Activated T-cell treated with anti-CD3 and anti-CD28 coated beads for 4 hours (primary cell): ENCODE measurements around the gene S100A13.
"Not testable (repeated sequence)": the region's sequence is repeated elsewhere in the genome, so short reads cannot be mapped to it uniquely, and the experiment has no call there.

ENCODE experiments used
- DNase-seq: peaks from one replicate; pipeline ENCODE4 v3.0.0-alpha.2; 2020

S100A13 gene

DNA sequence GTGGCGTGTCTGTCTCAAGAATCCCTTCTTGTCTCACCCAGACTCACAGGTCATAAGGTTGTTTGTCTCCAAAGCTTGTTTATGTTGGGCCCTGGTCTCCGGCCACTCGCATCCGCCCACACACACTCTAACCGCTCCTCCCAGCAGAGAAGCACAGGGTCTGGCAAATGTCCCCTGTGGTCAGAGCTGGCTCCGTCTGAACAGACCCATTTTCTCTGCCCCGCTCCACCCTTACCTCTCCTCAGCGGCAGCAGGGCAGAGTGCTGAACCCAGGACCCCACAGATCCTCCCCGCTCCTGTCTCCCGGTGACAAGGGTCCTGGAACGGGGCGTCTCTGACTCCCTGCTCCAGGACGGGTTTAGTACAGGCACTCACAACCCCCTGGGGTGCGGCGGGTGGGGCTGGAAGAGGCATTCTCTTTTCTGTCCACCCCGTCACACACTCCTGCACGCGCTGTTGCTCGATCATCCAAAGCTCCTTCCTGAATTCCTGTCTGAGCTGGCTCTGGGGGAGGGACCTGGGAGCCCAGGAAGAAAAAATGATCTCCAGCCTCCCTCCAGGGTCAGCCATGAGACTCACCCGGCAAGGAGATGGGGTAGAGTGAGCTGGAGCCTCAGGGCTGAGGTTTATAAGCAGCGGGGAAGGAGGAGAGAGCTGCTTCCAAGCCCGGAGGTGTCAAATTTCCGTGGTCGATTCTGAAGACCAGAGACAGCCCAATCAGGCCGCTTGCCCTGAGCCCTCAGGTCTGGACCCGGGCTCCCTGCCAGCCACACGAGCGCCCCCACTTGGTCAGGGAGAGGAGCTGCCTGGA lies at the start of gene S100A13:
TSS of gene S100A13 (minus strand) at position 602 of the 811 bp plus-strand sequence. CDS start 1,033 bp downstream, outside the sequence.
- no peak for DNase-seq

DNA sequence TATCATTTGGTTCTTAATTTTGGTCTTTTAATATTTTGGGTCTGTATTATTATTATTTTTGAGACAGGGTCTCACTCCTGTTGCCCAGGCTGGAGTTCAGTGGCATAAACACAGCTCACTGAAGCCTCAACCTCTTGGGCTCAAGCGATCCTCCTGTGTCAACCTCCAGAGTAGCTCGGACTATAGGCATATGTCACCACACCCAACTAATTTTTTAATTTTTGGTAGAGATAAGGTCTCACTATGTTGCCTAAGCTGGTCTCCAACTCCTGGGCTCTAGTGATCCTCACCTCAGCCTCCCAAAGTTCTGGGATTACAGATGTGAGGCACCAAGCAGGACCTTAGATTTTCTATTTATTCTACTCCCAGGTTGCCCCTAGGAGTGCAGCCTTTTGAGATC lies 46.2 kb upstream of the S100A13 start:
- DNase-seq, result no peak

DNA sequence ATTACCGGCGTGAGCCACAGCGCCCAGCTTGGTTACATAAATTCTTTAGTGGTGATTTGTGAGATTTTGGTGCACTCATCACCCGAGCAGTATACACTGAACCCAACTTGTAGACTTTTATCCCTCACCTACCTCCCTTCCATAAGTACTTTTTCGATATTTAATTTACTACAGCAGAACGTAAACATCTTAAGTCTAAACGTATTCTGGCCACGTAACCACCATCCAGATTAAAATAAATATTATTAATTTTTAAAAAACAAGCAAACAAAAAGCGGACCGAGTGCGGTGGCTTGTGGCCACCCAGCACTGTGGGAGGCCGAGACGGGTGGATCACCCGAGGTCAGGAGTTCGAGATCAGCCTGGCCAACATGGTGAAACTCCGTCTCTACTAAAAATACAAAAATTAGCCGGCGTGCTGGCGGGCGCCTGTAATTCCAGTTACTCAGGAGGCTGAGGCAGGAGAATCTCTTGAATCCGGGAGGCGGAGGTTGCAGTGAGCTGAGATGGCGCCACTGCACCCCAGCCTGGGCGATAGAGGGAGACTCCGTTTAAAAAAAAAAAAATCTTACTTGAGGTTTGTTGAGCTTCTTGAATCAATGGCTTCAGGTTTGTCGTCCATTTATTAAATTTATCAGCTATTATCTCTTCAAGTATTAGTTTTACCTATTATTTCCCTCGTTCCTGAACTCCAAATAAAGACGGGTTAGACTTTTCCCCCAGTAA lies 44.5 kb upstream of the S100A13 start:
- DNase-seq, result peak; percentile 12

DNA sequence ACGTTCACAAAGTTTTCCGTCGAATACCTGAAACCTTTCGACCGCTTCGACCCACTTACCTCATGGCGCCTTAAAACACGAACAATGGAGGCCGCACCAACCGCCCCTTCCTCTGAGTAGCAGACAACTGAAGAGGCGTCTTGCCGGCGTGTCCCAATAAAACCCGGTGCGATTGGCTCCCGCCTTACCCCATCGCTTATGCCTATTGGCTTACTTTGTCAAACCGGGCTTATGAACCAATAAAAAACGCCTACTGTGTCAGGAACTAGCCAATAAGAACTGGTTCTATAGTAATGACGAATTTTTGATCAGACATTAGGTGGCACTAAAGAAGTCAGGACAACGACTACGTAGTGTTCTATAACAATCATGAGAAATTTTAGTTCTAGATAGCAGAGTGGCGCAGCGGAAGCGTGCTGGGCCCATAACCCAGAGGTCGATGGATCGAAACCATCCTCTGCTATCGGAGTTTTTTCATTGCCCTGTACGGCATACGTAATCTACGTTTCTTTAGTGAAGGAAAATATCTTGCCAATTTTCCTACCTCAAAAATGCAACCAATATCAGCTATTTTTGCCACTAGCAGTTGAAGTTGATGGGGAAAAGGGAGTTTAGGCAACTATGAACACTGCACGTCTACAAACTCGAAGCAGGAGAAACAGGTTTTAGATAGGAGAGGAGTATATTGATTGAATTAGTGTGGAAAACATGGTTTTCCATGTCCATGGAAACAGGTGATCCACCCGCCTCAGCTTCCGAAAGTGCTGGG lies 43.7 kb upstream of the S100A13 start, which contains the start of gene ILF2:
TSS of gene ILF2 (minus strand) at position 135 of the 769 bp plus-strand sequence. CDS start at position 64, 71 bp downstream.
- peak; percentile 92 for DNase-seq

DNA sequence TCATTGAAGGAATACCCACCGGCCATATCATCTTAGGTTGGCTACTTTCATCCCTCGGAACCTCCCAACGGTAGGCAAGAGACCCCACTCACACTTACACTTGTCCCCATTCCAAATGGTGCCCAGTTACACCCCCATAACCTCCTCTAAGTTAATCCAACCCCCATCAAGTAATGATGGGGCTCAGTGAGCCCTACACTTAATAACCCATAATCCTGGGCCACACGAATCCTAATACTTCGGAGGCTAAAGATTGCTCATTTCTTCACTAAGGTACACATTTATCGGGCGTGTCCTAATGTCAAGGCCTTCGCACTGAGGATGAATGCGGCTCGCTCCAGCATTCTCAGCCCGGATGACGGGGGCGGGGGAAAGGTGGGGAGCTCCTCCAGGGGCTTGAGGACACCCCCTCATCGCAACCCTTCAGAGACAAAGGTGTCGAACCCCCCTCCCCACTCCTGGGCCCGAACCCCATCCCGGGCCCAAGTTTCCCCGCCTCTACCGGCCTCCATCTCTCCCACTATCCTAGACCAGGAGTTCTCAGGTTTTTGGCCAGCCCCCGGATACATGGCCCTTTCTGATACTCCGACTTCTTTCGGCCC lies 43.1 kb upstream of the S100A13 start:
- peak; percentile 21 for DNase-seq

DNA sequence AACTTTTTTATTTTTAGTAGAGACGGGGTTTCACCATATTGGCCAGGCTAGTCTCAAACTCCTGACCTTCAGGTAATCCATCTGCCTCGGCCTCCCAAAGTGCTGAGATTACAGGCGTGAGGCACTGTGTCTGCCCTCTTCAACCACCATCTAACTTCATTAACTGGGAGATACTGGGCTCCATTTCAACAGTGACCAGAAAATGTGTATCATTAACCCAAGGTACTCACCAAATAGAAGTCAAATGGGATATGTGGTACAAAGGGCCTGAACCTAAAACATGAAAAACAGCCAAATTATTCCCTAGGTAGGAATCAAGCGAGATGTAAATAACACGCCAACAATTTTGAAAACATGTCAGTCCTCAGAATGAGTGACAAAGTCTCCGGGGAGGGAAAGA lies 42.3 kb upstream of the S100A13 start:
- DNase-seq, result no peak

DNA sequence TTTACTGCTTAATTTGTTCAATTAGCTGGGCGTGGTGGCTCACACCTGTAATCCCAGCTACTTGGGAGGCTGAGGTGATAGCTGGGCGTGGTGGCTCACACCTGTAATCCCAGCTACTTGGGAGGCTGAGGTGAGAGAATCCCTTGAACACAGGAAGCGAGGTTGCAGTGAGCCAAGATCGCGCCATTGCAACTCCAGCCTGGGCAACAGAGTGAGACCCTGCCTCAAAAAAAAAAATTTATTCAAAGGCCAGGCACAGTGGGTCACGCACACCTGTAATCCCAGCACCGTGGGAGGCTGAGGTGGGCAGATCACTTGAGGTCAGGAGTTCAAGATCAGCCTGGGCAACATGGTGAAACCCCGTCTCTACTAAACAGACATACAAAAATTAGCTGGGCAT lies 41.4 kb upstream of the S100A13 start:
- DNase-seq, result not testable (repeated sequence)

DNA sequence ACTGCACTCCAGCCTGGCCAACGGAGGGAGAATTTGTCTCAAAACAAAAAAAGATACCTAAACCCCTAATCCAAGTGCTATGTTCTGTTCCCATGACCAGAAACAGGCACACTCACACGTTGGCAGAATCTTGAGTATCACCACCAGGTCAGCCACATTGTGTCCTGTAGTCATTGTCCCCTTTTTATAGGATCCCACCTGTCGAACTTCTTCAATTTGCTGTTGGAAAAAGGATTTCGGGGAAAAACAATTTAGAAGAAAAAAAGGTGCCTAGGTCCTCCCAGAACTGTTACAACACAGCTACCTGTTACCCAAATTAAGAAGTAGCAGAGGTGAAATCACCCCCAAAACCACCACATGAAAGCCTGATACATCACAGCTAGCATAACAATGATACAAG lies 40.1 kb upstream of the S100A13 start:
- no peak for DNase-seq

DNA sequence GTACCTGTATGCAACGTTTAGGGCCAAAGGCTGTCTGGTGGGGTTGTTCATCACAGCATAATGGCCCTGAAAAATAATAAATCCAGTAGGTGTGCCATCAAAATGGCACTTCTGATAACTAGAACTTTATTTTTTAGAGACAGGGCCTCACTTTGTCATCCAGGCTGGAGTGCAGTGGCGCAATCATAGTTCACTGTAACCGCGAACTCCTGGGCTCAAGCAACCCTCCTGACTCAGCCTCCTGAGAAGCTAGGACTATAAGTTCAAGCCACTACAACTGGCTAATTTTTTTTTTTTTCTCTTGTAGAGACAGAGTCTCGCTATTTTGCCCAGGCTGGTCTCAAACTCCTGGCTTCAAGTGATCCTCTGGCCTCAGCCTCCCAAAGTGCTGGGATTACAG lies 35.9 kb upstream of the S100A13 start:
- DNase-seq, result no peak

DNA sequence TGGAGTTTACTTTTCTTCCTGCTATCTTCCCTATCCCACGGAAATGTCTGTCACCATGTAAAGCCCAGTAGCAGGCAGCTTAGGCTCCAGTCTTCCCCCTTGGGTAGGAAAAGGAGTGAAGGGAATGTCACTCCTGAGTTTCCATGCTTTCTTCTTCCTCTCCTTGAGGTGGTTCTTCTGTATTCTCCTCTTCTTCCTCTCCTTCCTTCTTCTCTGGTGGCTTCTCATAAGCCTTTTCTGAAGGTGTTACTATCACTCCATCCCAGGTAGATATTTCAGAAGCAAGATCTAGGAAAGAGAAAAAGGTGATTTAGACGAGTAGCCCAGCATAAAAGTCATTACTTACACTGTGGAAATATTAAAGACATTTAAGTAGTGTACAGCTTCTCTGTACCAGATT lies 35.0 kb upstream of the S100A13 start:
- DNase-seq, result no peak

DNA sequence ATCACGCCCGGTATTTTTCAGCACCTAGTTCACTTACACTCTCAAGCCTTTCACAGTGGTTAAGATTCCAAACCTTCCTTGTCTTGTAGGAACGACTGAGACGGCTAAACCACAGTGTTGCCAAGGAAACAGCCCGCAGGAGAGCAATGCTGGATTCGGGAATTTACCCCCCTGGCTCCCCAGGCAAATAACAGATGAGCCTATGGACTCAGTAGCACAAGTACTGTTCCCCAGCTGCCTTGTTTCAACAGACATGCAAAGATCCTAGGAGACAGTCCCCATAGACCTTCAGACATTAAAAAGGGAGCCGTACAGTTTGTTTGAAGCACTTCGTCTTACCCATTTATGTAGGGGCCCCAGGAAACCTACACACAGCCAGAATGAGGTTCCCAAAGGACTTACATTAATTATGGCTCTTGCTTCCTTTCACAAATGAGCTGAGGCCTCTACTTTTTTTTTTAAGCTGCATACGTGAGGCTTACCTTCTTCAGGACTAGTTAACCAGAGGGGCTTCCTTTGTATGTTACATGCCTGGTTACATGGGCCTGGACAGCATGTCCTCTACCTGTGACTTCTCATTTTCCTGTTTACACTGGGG lies 33.9 kb upstream of the S100A13 start:
- DNase-seq, result no peak

DNA sequence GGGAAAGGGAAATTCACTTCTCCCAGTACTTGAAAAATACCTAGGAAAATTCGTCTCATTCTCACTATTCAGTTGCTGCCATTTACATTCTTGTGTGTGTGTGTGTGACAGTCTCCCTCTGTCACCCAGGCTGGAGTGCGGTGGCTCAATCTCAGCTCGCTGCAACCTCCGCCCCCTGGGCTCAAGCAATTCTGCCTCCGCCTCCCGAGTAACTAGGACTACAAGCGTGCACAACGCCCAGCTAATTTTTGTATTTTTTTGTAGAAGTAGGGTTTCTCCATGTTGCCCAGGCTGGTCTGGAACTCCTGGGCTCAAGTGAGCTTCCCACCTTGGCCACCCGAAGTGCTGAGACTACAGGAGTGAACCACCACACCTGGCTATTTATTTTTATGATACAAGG lies 32.4 kb upstream of the S100A13 start:
- no peak for DNase-seq

DNA sequence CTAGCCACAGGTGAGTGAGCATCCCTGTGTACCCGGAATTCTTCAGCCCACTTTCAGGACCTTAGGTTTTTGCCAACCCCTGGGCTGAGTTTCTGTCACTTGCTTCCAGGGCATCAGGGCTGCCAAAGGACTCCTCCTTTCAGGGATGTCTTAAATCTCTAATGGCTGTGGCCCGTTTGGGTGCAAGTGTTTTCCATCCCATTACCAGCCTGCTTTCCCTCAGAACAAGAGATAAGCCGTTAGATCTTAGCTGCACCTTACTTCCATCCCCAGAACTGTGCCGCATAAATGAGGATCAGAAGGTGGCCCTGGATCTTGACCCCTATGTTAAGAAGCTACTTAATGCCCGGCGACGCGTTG lies 31.9 kb upstream of the S100A13 start:
- no peak for DNase-seq

DNA sequence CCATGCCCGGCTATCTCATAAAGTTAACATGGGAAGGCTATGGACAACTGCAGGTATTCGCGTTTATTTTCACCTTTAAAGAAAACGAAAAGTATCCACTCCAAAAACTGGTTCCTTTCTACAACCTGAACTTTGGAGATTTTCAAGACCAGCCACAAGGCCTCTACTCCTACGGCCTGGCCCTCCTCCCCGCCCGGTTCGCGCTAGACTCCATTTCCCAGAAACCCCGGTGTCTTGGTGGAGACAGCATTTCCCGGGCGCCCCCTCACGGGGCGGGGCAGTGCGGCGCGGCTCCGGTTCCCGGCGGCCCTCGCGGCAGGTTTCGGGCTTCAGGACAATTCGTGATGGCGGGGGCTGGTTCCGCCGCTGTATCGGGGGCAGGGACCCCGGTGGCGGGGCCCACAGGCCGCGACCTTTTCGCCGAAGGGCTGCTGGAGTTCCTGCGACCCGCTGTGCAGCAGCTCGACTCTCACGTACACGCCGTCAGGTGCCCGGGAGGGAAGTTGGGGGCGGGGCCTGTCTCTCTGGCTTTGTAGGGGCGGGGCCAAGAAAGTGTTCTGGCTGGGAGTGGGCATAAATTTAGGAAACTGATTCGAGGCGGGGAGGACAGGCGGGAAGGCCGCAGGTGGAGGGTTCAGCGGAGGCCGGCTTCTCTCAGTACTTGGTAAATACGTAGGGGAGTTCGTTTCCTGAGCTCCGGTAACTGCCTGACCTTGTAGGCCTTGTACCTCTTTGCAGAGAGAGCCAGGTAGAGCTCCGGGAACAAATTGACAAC lies 31.3 kb upstream of the S100A13 start, which contains the start of gene SNAPIN:
TSS of gene SNAPIN (plus strand) at position 304 of the 775 bp plus-strand sequence. CDS start at position 345, 41 bp downstream.
- DNase-seq, result peak; percentile 87

DNA sequence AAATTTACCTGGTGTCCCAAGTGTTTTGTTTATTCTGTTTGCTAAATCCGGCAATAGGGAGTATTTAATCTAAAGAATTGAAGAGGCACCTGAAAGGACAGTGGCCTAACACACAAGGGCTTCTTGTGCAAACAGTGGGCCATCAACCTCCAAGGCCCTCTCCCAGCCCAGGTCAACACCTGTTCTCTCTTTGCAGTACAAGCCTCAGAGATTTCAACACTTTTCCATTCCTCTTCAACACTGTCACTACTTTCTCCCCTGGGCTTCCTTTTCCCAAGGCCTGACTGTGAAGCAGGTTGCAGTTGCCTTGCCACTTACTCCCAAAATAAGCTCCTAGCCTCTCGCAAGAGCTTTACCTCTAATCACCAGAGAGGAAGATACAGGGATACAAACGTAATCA lies 28.0 kb upstream of the S100A13 start:
- DNase-seq, result no peak

DNA sequence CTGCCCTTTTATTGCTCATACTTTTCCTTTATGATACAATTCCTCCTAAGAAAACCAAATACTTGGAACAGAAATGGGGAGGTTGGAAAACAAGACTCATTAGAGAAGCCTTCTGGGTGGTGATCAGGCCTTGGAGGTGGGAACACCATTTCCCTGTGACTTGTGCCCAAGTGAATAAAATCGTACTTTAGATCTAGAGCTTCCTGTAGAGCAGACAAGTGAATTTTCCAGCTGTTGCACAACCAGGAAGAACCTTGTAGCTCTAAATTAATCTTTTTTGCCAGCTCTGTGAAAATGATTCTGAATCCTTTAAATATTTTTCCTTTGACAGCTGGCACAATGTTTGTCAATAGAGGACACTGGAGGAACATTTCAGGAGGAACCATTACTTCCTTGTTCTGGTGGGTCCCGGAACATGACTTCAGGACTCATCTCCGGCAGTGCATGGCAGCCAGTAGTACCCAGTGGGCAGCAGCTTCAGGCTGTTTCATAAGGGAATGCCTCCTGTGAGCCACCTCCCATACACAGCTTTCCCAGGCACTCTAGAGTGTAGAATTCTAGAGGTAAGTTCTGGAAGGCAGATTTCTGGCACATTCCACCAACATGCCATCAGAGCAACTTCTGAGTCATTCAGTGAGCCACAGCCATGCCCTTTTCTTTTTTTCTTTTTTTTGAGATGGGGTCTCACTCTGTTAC lies 25.6 kb upstream of the S100A13 start:
- no peak for DNase-seq

DNA sequence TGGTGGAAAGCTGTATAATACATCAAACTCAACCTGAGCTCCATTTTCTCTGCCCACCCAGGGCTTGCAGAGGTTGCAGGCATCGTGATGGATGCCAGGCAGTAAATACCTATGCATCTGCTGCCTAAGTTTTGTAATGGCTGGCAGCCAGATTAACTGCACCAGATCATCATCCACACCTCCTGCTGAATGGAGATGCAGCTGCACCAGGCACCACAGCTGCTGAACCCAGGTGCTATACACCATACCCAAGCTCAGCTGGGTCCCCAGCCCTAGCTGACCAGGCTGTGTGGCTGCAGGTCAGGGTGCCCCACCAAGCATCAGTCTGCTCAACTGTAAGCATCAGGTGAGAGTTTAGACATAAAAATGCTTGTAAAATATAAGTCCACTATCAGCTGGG lies 24.5 kb upstream of the S100A13 start:
- no peak for DNase-seq

DNA sequence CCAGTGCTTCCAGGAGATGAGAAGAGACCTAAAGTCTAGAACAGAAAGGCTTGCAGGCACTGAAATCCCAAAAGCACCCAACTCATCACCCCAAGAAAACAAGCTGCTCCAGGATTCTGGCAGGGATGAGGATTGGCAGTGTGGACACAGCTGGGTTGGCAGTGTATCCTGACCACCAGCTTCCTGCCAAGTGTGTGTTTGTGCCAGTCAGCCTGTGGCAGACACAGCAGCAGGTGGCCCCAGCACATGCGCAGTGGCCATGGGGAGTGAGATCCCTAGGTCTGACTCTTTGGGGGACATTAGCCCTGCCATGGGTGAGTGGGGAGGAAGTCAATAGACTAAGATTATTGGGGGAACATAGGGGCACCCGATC lies 22.5 kb upstream of the S100A13 start:
- DNase-seq, result no peak

DNA sequence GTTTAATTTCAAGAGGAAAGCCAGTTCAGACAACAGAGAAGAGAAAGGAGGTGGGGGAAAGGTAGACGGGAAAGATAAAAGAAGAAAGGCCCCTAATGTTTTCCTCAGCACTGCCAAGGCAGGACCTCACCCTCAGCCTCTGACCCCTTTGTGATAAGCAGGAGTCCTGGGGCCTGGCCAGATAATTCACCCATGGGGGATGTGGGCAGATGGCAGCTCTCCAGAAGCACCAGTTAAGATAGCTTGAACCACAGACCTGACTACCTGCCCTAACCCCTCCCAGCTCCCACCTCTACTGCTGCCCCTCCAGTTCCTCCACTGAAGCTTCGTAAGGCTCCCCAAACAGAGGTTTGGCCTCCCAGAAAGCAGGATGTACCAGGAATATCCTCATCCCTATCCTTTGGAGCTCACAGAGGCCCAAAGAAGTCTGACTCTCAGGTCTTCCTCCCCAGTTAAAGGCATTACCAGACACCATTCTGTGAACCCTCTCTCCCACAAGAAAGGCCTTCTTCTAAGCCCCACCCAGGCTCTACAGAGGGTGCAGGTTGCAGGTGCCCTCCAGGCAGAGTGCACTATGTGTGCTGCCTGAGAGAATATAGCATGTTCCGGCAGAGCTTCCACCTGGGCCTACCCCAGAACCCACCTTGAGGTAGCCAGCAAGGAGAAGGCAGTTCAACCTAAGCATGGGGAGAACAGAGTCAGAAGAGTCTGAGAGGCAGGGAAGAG lies 22.0 kb upstream of the S100A13 start:
- no peak for DNase-seq

DNA sequence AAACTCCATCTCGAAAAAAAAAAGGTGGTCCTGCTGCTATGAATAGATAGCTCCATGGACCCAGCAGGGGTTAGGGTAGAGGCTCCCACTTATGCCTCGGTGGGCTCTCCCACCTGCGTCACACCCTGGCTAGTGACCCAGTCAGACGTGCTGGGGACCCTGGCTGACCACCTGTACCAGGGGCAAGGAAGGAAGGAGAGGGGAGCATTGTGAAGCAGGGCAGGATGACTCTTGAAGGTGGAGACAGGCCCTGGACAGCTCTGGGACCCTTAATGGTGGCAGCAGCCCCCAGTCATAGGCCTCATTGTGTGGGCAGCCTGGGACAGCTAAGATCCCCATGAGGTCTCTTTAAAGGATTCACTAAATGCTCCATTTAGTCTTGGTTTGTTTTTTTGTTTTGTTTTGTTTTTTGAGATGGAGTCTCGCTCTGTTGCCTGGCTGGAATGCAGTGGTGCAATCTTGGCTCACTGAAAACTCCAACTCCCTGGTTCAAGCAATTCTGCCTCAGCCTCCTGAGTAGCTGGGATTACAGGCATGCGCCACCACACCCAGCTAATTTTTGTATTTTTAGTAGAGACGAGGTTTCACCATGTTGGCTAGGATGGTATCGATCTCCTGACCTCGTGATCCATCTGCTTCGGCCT lies 20.8 kb upstream of the S100A13 start:
- no peak for DNase-seq
